Fibroblast of the aortic adventitia (primary cell): ENCODE results near the gene ETFB. TPM values are rescaled to one million over a fixed set of nuclear protein-coding genes. Genes with fewer than 3 reads are reported as not detected.

ENCODE experiments used
- DNase-seq: peaks from one replicate; pipeline ENCODE4 v3.0.0-alpha.2; 2010; ENCODE audit warnings: low read depth
- H3K4me3 ChIP-seq: 2 replicates; pipeline ENCODE4 v1.5.1; 2011; ENCODE audit warnings: low read depth, mild to moderate bottlenecking, control low read depth, low read length, moderate library complexity
- CTCF ChIP-seq: IDR thresholded peaks from 2 replicates; pipeline ENCODE4 v1.5.1; 2011; ENCODE audit warnings: mild to moderate bottlenecking, low read length, control low read depth, inconsistent platforms; ENCODE audit not compliant: insufficient read depth
- total RNA-seq: library from RNA; depleted of rRNA; stranded (reverse); fragments of >200 nt; gene quantifications from 2 replicates; pipeline ENCODE4 v1.2.3, GENCODE V29; 2012; ENCODE audit warnings: low replicate concordance

ETFB gene
- total RNA-seq, 1 donor, result 66.8 TPM

- H3K4me3 ChIP-seq, result no peak overlapping the region
- TF ChIP-seq CTCF, result no peak
- DNase-seq, result no peak
These were observed 60.7 kb downstream of the ETFB start for GRCh38 chr19:51305479-51305878.

GRCh38 chr19:51301266-51301665 is 64.9 kb downstream of the ETFB start:
- no peak for DNase-seq
- H3K4me3 ChIP-seq, result no peak overlapping the region
- TF ChIP-seq CTCF, result no peak

- no peak overlapping the region for H3K4me3 ChIP-seq
- no peak for TF ChIP-seq CTCF
- no peak for DNase-seq
These were observed 68.8 kb downstream of the ETFB start for GRCh38 chr19:51297406-51297805.

- no peak overlapping the region for H3K4me3 ChIP-seq
- no peak for DNase-seq
These were observed 69.7 kb downstream of the ETFB start for GRCh38 chr19:51296336-51297093.

GRCh38 chr19:51295382-51296126 is 70.6 kb downstream of the ETFB start:
- no peak for DNase-seq
- TF ChIP-seq CTCF, result no peak
- no peak overlapping the region for H3K4me3 ChIP-seq

More at GRCh38 chr19:51296336-51297093, 69.7 kb downstream of the ETFB start:
- TF ChIP-seq CTCF, result no peak

Other genes starting within 250 kb of the ETFB start
- gene SIGLEC9, start 241.5 kb downstream of the ETFB start, total RNA-seq, result 0.09 TPM in 1 of 2 replicates, not detected in the other
- 0.41 TPM in 1 of 2 replicates, not detected in the other for gene SIGLEC7, start 224.1 kb downstream of the ETFB start, total RNA-seq
- gene CD33, start 141.3 kb downstream of the ETFB start, total RNA-seq, result not detected in 2 replicates
- not detected in 2 replicates for gene SIGLECL1, start 115.3 kb downstream of the ETFB start, total RNA-seq
- gene IGLON5, start 54.7 kb downstream of the ETFB start, total RNA-seq, result not detected in 2 replicates
- 0.27 TPM in 1 of 2 replicates, not detected in the other for gene VSIG10L, start 24.2 kb downstream of the ETFB start, total RNA-seq
- 0.36 TPM in 1 of 2 replicates, not detected in the other for gene CLDND2, start 2.6 kb upstream of the ETFB start, total RNA-seq
- not detected in 2 replicates for gene NKG7, start 6.3 kb upstream of the ETFB start, total RNA-seq
- gene LIM2, start 21.6 kb upstream of the ETFB start, total RNA-seq, result not detected in 2 replicates
- gene C19orf84, start 24.2 kb upstream of the ETFB start, total RNA-seq, result not detected in 2 replicates
- not detected in 2 replicates for gene SIGLEC10, start 51.3 kb upstream of the ETFB start, total RNA-seq
- not detected in 2 replicates for gene SIGLEC8, start 92.1 kb upstream of the ETFB start, total RNA-seq
- gene CEACAM18, start 112.2 kb upstream of the ETFB start, total RNA-seq, result not detected in 2 replicates
- not detected in 2 replicates for gene SIGLEC12, start 135.4 kb upstream of the ETFB start, total RNA-seq
- not detected in 2 replicates for gene SIGLEC6, start 165.3 kb upstream of the ETFB start, total RNA-seq
- gene ZNF175, start 204.9 kb upstream of the ETFB start, total RNA-seq, result 7.9 and 12.9 TPM in 2 replicates